T-helper 1 cell treated with Interleukin-12 subunit alpha and Interleukin-12 subunit beta and Interleukin-4 antibody, amounts not matched to agents 30 μg/mL and 1 μg/mL, for 36 hours (primary cell): ENCODE data around the gene EFCAB9.

ENCODE experiments used
- H3K27ac Mint-ChIP-seq: one replicate; pipeline ENCODE4 v1.8.0; 2021; ENCODE audit warnings: mild to moderate bottlenecking, mixed read lengths
- H3K27me3 Mint-ChIP-seq: one replicate; pipeline ENCODE4 v1.8.0; 2021; ENCODE audit warnings: low read depth, mixed read lengths
- H3K36me3 Mint-ChIP-seq: one replicate; pipeline ENCODE4 v1.8.0; 2021; ENCODE audit warnings: low read depth, mixed read lengths
- H3K4me1 Mint-ChIP-seq: one replicate; pipeline ENCODE4 v1.8.0; 2021; ENCODE audit warnings: low read depth, mixed read lengths
- H3K4me3 Mint-ChIP-seq: one replicate; pipeline ENCODE4 v1.8.0; 2021; ENCODE audit warnings: mild to moderate bottlenecking, moderate library complexity, mixed read lengths
- H3K9me3 Mint-ChIP-seq: one replicate; pipeline ENCODE4 v1.8.0; 2021; ENCODE audit warnings: mixed read lengths

The EFCAB9 gene

GRCh38 chr5:172223901-172224873 lies 30.2 kb downstream of the EFCAB9 start:
- peaks cover 8% of the 10 kb centered on the region for H3K9me3 Mint-ChIP-seq
- H3K27me3 Mint-ChIP-seq = peaks cover 3% of the 10 kb centered on the region
- H3K27ac Mint-ChIP-seq = peak overlapping the region; percentile 58
- peak overlapping the region; percentile 46 for H3K4me3 Mint-ChIP-seq
- peaks cover 36% of the 10 kb centered on the region for H3K36me3 Mint-ChIP-seq
- H3K4me1 Mint-ChIP-seq = peaks cover 17% of the 10 kb centered on the region

GRCh38 chr5:172224996-172225395 lies 31.0 kb downstream of the EFCAB9 start:
- H3K4me3 Mint-ChIP-seq = no peak overlapping the region
- no peak overlapping the region for H3K27ac Mint-ChIP-seq
- peaks cover 19% of the 10 kb centered on the region for H3K4me1 Mint-ChIP-seq
- H3K36me3 Mint-ChIP-seq = peaks cover 30% of the 10 kb centered on the region
- H3K9me3 Mint-ChIP-seq = peaks cover 6% of the 10 kb centered on the region
- peaks cover 3% of the 10 kb centered on the region for H3K27me3 Mint-ChIP-seq

- H3K27me3 Mint-ChIP-seq = peaks cover 3% of the 10 kb centered on the region
- H3K4me1 Mint-ChIP-seq = peaks cover 9% of the 10 kb centered on the region
- no peaks in the 10 kb centered on the region for H3K9me3 Mint-ChIP-seq
- H3K36me3 Mint-ChIP-seq = peaks cover 20% of the 10 kb centered on the region
- no peak overlapping the region for H3K4me3 Mint-ChIP-seq
- no peak overlapping the region for H3K27ac Mint-ChIP-seq
These were observed 35.9 kb downstream of the EFCAB9 start for GRCh38 chr5:172229904-172230303.

GRCh38 chr5:172234031-172234430 lies 40.1 kb downstream of the EFCAB9 start:
- H3K27ac Mint-ChIP-seq = no peak overlapping the region
- H3K36me3 Mint-ChIP-seq = peaks cover 9% of the 10 kb centered on the region
- H3K9me3 Mint-ChIP-seq = no peaks in the 10 kb centered on the region
- no peaks in the 10 kb centered on the region for H3K27me3 Mint-ChIP-seq
- no peak overlapping the region for H3K4me3 Mint-ChIP-seq
- H3K4me1 Mint-ChIP-seq = peaks cover 31% of the 10 kb centered on the region

GRCh38 chr5:172235132-172235780 lies 41.3 kb downstream of the EFCAB9 start:
- no peaks in the 10 kb centered on the region for H3K9me3 Mint-ChIP-seq
- H3K27ac Mint-ChIP-seq = no peak overlapping the region
- H3K4me1 Mint-ChIP-seq = peaks cover 32% of the 10 kb centered on the region
- peaks cover 9% of the 10 kb centered on the region for H3K36me3 Mint-ChIP-seq
- H3K4me3 Mint-ChIP-seq = no peak overlapping the region
- H3K27me3 Mint-ChIP-seq = no peaks in the 10 kb centered on the region

- no peaks in the 10 kb centered on the region for H3K27me3 Mint-ChIP-seq
- peaks cover 7% of the 10 kb centered on the region for H3K36me3 Mint-ChIP-seq
- no peaks in the 10 kb centered on the region for H3K9me3 Mint-ChIP-seq
- H3K4me1 Mint-ChIP-seq = peaks cover 32% of the 10 kb centered on the region
- H3K27ac Mint-ChIP-seq = no peak overlapping the region
- H3K4me3 Mint-ChIP-seq = no peak overlapping the region
These were observed 42.1 kb downstream of the EFCAB9 start for GRCh38 chr5:172235827-172236736.

GRCh38 chr5:172238334-172238733 lies 44.4 kb downstream of the EFCAB9 start:
- no peaks in the 10 kb centered on the region for H3K9me3 Mint-ChIP-seq
- H3K36me3 Mint-ChIP-seq = peaks cover 4% of the 10 kb centered on the region
- H3K4me3 Mint-ChIP-seq = peak overlapping the region; percentile 3
- H3K27me3 Mint-ChIP-seq = no peaks in the 10 kb centered on the region
- peak overlapping the region; percentile 9 for H3K27ac Mint-ChIP-seq
- peaks cover 32% of the 10 kb centered on the region for H3K4me1 Mint-ChIP-seq

- Mint-ChIP-seq H3K27me3 (no peaks in the 10 kb centered on the region), H3K4me1 (peaks cover 5% of the 10 kb centered on the region), H3K27ac (no peak overlapping the region), H3K9me3 (peaks cover 4% of the 10 kb centered on the region), H3K36me3 (peaks cover 2% of the 10 kb centered on the region), H3K4me3 (no peak overlapping the region)
These were observed 49.3 kb downstream of the EFCAB9 start for GRCh38 chr5:172243302-172243701.

- Mint-ChIP-seq H3K36me3 (peaks cover 5% of the 10 kb centered on the region), H3K4me1 (no peaks in the 10 kb centered on the region), H3K9me3 (peaks cover 9% of the 10 kb centered on the region), H3K4me3 (no peak overlapping the region), H3K27me3 (no peaks in the 10 kb centered on the region), H3K27ac (no peak overlapping the region)
These were observed 51.1 kb downstream of the EFCAB9 start for GRCh38 chr5:172245046-172245445.

GRCh38 chr5:172245703-172246125 lies 51.7 kb downstream of the EFCAB9 start:
- Mint-ChIP-seq H3K9me3 (peaks cover 9% of the 10 kb centered on the region), H3K36me3 (peaks cover 5% of the 10 kb centered on the region), H3K27me3 (no peaks in the 10 kb centered on the region), H3K27ac (no peak overlapping the region), H3K4me1 (no peaks in the 10 kb centered on the region), H3K4me3 (no peak overlapping the region)

- H3K27ac Mint-ChIP-seq = no peak overlapping the region
- H3K4me3 Mint-ChIP-seq = no peak overlapping the region
- H3K27me3 Mint-ChIP-seq = no peaks in the 10 kb centered on the region
- peaks cover 10% of the 10 kb centered on the region for H3K36me3 Mint-ChIP-seq
- H3K4me1 Mint-ChIP-seq = no peaks in the 10 kb centered on the region
- peaks cover 24% of the 10 kb centered on the region for H3K9me3 Mint-ChIP-seq
These were observed 54.7 kb downstream of the EFCAB9 start for GRCh38 chr5:172248637-172249036.

- Mint-ChIP-seq H3K27me3 (no peaks in the 10 kb centered on the region), H3K4me3 (no peak overlapping the region), H3K27ac (no peak overlapping the region), H3K4me1 (no peaks in the 10 kb centered on the region), H3K36me3 (peaks cover 10% of the 10 kb centered on the region), H3K9me3 (peaks cover 27% of the 10 kb centered on the region)
These were observed 57.4 kb downstream of the EFCAB9 start for GRCh38 chr5:172251419-172251818.

- Mint-ChIP-seq H3K4me1 (no peaks in the 10 kb centered on the region), H3K9me3 (peaks cover 34% of the 10 kb centered on the region), H3K27ac (no peak overlapping the region), H3K4me3 (no peak overlapping the region), H3K27me3 (no peaks in the 10 kb centered on the region), H3K36me3 (peaks cover 10% of the 10 kb centered on the region)
These were observed 58.5 kb downstream of the EFCAB9 start for GRCh38 chr5:172252501-172252900.
